ENCODE results near the gene TTC12. TPM values are rescaled to one million over a fixed set of nuclear protein-coding genes. Genes with fewer than 3 reads are reported as not detected.

TTC12 gene
- total and polyA plus RNA-seq, 4 donors, result 6.4 to 43.2 (median 19.0) TPM

- H3K4me3 ChIP-seq, result no peak overlapping the region
- no peak overlapping the region for H3K27ac ChIP-seq (ENCODE audit: low read depth in 1 of 2, low read length in 1 of 2)
- DNase-seq (no peak), ATAC-seq (ENCODE audit: insufficient read depth, low FRiP score) (no peak)
- H3K36me3 ChIP-seq (ENCODE audit: control insufficient read depth in 4 of 4, insufficient read depth in 4 of 4, low read length in 4 of 4), result no peaks in the 10 kb centered on the region
- no peak overlapping the region for H3K9ac ChIP-seq (ENCODE audit: insufficient read depth in 1 of 2, low read length in 2 of 2)
- WGBS, 2 donors, result 74 to 85% methylated on average over 7 of the region's 7 CpGs
- peaks cover 0 to 2% (median 0%) of the 10 kb centered on the region in 5 donors for H3K4me1 ChIP-seq (ENCODE audit: control insufficient read depth in 5 of 5, insufficient read depth in 5 of 5, low read length in 5 of 5)
- no peaks in the 10 kb centered on the region for H3K27me3 ChIP-seq (ENCODE audit: control insufficient read depth in 3 of 3, insufficient read depth in 3 of 3, low read length in 2 of 3)
- no peak for TF ChIP-seq CTCF (IDR thresholded peaks at IDR 0.05; ENCODE audit: control extremely low read depth, extremely low read depth)
- H3K9me3 ChIP-seq (ENCODE audit: control insufficient read depth in 4 of 4, insufficient read depth in 3 of 4, low read length in 3 of 4), result no peaks in the 10 kb centered on the region
These were observed 91.5 kb downstream of the TTC12 start for GRCh38 chr11:113405724-113406478.

- Histone ChIP-seq H3K9ac (ENCODE audit: insufficient read depth in 1 of 2, low read length in 2 of 2) (no peak overlapping the region), H3K9me3 (ENCODE audit: control insufficient read depth in 4 of 4, insufficient read depth in 3 of 4, low read length in 3 of 4) (no peaks in the 10 kb centered on the region), H3K27ac (ENCODE audit: low read depth in 1 of 2, low read length in 1 of 2) (no peak overlapping the region), H3K4me3 (no peak overlapping the region), H3K27me3 (ENCODE audit: control insufficient read depth in 3 of 3, insufficient read depth in 3 of 3, low read length in 2 of 3) (no peaks in the 10 kb centered on the region), H3K36me3 (ENCODE audit: control insufficient read depth in 4 of 4, insufficient read depth in 4 of 4, low read length in 4 of 4) (no peaks in the 10 kb centered on the region), H3K4me1 (ENCODE audit: control insufficient read depth in 5 of 5, insufficient read depth in 5 of 5, low read length in 5 of 5) (peaks cover 0 to 2% (median 0%) of the 10 kb centered on the region in 5 donors)
- DNase-seq (no peak), ATAC-seq (ENCODE audit: insufficient read depth, low FRiP score) (no peak)
- TF ChIP-seq CTCF (IDR thresholded peaks at IDR 0.05; ENCODE audit: control extremely low read depth, extremely low read depth), result no peak
- 68 to 74% methylated on average over 3 of the region's 3 CpGs for WGBS, 2 donors
These were observed 92.8 kb downstream of the TTC12 start for GRCh38 chr11:113407163-113407562.

GRCh38 chr11:113408206-113408605, 93.8 kb downstream of the TTC12 start:
- H3K9ac ChIP-seq (ENCODE audit: insufficient read depth in 1 of 2, low read length in 2 of 2), result no peak overlapping the region
- H3K9me3 ChIP-seq (ENCODE audit: control insufficient read depth in 4 of 4, insufficient read depth in 3 of 4, low read length in 3 of 4), result no peaks in the 10 kb centered on the region
- H3K36me3 ChIP-seq (ENCODE audit: control insufficient read depth in 4 of 4, insufficient read depth in 4 of 4, low read length in 4 of 4), result no peaks in the 10 kb centered on the region
- no peak overlapping the region for H3K4me3 ChIP-seq
- peaks cover 0 to 2% (median 0%) of the 10 kb centered on the region in 5 donors for H3K4me1 ChIP-seq (ENCODE audit: control insufficient read depth in 5 of 5, insufficient read depth in 5 of 5, low read length in 5 of 5)
- DNase-seq, result peak in 1 of 3 donors; percentile 7
- no peak for ATAC-seq (ENCODE audit: insufficient read depth, low FRiP score)
- H3K27me3 ChIP-seq (ENCODE audit: control insufficient read depth in 3 of 3, insufficient read depth in 3 of 3, low read length in 2 of 3), result no peaks in the 10 kb centered on the region
- WGBS, 2 donors, result 51 to 73% methylated on average over 9 of the region's 9 CpGs
- no peak overlapping the region for H3K27ac ChIP-seq (ENCODE audit: low read depth in 1 of 2, low read length in 1 of 2)
- no peak for TF ChIP-seq CTCF (IDR thresholded peaks at IDR 0.05; ENCODE audit: control extremely low read depth, extremely low read depth)
